ENCODE data around the gene C2. TPM values are rescaled to one million over a fixed set of nuclear protein-coding genes. Genes with fewer than 3 reads are reported as not detected.

C2 gene
- total RNA-seq, 1 donor from 2014 or later, result 2.7 TPM

DNA sequence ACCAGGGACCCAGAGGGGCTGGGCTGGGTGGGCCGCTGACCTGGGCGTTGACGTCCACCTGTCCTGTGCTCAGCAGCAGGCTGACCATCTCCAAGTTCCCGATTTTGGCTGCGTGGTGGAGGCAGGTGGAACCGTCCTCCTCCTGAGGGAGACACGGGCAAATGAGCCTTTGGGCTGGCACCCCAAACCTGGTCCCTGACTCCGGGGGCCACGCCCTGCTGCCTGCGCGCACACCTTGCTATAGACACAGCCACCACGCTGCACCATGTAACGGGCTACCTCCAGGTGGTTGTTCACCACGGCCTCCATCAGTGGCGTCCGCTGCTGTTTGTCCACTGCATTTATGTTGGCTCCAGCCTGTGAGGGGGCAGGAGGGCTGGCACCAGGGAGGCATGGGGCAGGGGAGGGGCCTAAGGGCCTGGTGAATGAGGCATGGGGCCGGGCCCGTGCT lies 41.0 kb upstream of the C2 start:
- Mint-ChIP-seq H3K36me3 (peaks cover 40% of the 10 kb centered on the region), H3K27ac (no peak overlapping the region), H3K4me3 (no peak overlapping the region), H3K4me1 (no peaks in the 10 kb centered on the region), H3K9me3 (no peaks in the 10 kb centered on the region), H3K27me3 (ENCODE audit: low read depth) (no peaks in the 10 kb centered on the region)
- DNase-seq (ENCODE audit: low spot score in 2 of 2, unreplicated experiment in 2 of 2), result no peak
- TF ChIP-seq, protein P1, sequence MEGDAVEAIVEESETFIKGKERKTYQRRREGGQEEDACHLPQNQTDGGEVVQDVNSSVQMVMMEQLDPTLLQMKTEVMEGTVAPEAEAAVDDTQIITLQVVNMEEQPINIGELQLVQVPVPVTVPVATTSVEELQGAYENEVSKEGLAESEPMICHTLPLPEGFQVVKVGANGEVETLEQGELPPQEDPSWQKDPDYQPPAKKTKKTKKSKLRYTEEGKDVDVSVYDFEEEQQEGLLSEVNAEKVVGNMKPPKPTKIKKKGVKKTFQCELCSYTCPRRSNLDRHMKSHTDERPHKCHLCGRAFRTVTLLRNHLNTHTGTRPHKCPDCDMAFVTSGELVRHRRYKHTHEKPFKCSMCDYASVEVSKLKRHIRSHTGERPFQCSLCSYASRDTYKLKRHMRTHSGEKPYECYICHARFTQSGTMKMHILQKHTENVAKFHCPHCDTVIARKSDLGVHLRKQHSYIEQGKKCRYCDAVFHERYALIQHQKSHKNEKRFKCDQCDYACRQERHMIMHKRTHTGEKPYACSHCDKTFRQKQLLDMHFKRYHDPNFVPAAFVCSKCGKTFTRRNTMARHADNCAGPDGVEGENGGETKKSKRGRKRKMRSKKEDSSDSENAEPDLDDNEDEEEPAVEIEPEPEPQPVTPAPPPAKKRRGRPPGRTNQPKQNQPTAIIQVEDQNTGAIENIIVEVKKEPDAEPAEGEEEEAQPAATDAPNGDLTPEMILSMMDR (IDR thresholded peaks at IDR 0.05; ENCODE audit: unreplicated experiment), result no peak

DNA sequence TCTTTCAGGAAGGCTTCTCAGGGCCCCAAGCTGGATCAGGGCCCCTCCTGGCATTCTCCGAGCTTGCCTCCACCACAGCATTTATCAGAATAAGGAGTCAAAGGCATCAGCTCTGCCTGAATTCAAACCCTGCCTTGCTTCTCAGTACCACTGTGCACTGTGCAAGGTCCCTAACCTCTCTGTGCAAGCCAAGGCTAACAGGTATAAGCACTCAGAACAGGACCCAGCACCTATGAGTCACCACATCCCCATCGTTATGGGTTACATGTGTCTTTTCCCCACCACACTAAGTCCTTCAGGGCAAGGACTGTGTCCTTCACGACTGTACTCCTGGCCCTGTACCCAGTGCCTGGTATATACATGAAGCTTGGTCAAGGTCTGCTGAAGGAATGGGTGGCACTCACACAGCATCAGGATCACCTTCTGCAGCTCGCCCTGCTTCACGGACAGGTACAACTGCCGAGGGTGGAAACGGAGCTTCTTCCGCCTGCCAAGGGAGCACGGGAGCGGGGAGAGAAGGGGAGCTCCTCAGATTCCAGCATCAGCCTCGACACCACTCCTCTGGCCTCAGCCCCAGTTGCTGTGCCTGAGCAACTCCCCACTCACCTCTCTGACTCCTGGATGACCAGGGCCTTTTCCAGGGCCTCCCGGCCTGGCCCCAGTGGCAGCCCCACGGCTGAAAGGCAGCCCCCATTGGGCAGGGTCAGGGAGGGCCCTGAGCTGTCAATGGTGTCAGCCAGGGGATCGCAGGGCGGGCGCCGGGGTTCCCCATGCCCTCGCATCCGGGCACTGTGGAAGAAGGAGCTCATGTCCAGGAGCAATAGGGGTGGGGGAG lies 40.1 kb upstream of the C2 start:
- TF ChIP-seq, protein P1 (IDR thresholded peaks at IDR 0.05; ENCODE audit: unreplicated experiment), result no peak
- H3K27me3 Mint-ChIP-seq (ENCODE audit: low read depth), result no peaks in the 10 kb centered on the region
- H3K4me1 Mint-ChIP-seq, result no peaks in the 10 kb centered on the region
- H3K9me3 Mint-ChIP-seq, result no peaks in the 10 kb centered on the region
- H3K27ac Mint-ChIP-seq, result no peak overlapping the region
- no peak for DNase-seq (ENCODE audit: low spot score in 2 of 2, unreplicated experiment in 2 of 2)
- peaks cover 43% of the 10 kb centered on the region for H3K36me3 Mint-ChIP-seq
- no peak overlapping the region for H3K4me3 Mint-ChIP-seq

DNA sequence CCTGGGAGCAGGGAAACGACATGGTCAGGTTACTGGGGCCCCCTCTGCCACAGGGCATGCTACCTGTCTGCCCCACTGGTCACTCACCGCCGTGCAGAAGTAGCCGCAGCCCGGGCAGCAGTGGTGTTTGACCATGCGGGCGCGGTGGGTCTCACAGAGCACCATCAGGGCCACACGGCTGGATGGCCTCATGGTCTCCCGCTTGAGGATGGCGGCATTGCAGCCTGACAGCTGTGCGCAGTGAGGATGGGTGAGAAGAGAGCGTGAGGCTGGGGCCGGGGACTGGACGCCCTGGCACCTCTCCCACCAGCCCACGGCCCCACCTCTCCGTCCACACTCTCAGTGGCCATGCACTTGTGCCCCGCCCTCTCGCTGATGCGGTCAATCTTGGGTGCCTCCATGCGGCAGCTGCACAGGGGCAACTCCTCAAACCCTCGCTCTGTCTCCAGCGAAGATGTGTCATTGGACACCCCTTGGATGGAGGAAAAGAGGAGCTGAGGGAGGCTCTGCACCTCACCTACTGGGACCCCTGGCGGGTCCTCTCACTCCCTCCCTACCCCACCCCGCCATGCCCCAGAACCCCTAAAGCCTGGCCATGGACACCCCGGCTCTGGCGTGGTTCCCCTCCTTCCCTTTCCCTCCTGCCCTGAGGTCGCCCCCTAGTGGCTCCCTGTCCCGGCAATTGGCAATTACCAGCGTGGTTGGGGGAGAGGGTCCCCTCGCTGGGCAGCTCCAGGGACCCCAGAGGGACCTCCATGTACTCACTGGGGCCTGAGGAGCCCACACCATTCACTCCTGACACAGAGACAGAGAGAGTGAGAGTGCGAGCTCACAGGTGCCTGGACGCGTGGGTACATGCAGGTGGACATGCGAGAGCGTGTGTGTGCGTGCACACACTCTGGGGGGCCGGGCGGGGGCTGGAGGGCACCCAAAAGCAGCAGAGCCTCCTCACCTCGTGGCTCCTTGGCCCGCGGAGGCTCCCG lies 39.0 kb upstream of the C2 start:
- Mint-ChIP-seq H3K27ac (no peak overlapping the region), H3K4me1 (no peaks in the 10 kb centered on the region), H3K27me3 (ENCODE audit: low read depth) (no peaks in the 10 kb centered on the region), H3K36me3 (peaks cover 43% of the 10 kb centered on the region), H3K4me3 (no peak overlapping the region), H3K9me3 (no peaks in the 10 kb centered on the region)
- DNase-seq (ENCODE audit: low spot score in 2 of 2, unreplicated experiment in 2 of 2), result no peak
- TF ChIP-seq, protein P1 (IDR thresholded peaks at IDR 0.05; ENCODE audit: unreplicated experiment), result peak; percentile 54

DNA sequence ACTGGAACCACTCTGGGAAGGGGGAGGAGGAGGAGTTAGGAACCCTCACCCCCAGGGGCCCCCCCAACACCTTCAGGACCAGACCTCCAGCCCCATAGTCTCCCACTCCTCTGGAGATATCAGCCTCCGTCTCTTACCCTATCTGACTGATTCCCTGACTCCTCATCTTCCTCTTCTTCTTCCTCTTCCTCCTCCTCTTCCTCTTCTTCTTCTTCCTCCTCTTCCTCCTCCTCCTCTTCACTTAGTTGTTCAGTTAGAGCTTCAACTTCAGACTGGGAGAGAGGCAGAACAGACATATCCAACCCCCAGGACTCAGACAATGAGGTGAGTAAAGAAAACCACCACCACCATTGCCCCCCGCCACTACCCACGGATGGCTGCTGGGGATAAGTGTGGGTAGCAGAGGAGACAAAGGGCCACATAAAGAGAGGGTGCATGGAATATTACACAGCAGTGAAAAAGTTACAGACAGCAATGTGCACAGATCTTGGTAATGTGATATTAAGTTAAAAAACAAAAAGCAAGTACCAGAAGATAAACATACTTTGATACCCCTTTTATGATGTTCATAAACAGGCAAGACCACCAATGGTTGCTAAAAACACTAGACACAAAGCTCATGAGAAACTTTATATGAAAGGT lies 38.1 kb upstream of the C2 start:
- TF ChIP-seq, protein P1 (IDR thresholded peaks at IDR 0.05; ENCODE audit: unreplicated experiment), result no peak
- DNase-seq (ENCODE audit: low spot score in 2 of 2, unreplicated experiment in 2 of 2), result no peak
- peaks cover 40% of the 10 kb centered on the region for H3K36me3 Mint-ChIP-seq
- no peak overlapping the region for H3K27ac Mint-ChIP-seq
- no peaks in the 10 kb centered on the region for H3K9me3 Mint-ChIP-seq
- H3K4me1 Mint-ChIP-seq, result no peaks in the 10 kb centered on the region
- H3K4me3 Mint-ChIP-seq, result no peak overlapping the region
- H3K27me3 Mint-ChIP-seq (ENCODE audit: low read depth), result no peaks in the 10 kb centered on the region

DNA sequence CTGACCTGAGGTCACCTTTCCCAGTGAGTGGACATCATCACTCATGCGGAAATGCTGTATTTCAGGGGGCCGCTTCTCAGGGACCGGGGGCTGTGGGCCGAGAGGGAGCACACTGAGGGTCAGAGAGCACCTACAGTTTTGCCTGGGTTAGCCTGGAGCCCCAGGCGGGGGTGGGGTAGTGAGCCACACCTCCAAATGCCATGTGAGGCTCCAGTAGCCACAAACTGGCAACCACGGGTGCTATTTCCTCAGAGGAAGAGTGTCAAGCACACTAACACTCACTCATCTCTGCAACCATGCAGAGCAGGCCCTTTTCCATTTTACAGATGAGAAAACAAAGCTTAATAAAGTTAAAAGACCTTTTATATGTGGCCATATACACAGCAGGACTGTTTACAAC lies 34.7 kb upstream of the C2 start:
- Mint-ChIP-seq H3K27me3 (ENCODE audit: low read depth) (no peaks in the 10 kb centered on the region), H3K4me1 (peaks cover 6% of the 10 kb centered on the region), H3K9me3 (no peaks in the 10 kb centered on the region), H3K36me3 (peaks cover 31% of the 10 kb centered on the region), H3K27ac (no peak overlapping the region), H3K4me3 (no peak overlapping the region)
- no peak for DNase-seq (ENCODE audit: low spot score in 2 of 2, unreplicated experiment in 2 of 2)
- TF ChIP-seq, protein P1 (IDR thresholded peaks at IDR 0.05; ENCODE audit: unreplicated experiment), result no peak
